ENCODE measurements around the gene FNDC7. TPM values are rescaled to one million over a fixed set of nuclear protein-coding genes. Genes with fewer than 3 reads are reported as not detected.

Gene FNDC7
- total RNA-seq, 1 experiment from 2014 or later: 0.05 TPM

- ATAC-seq: no peak
- intact Hi-C loops (cut with micrococcal nuclease; ENCODE audit: unreplicated experiment) (no loop called here), in situ Hi-C loops (cut with HindIII; ENCODE audit: low pct_unique_long_range_greater_than_20kb, low sequenced_read_pairs) (no loop called here)
- Histone ChIP-seq H3K27ac (ENCODE audit: low read length) (no peak overlapping the region), H3K4me1 (ENCODE audit: control insufficient read depth, insufficient read depth, low read length) (no peaks in the 10 kb centered on the region), H3K4me3 (ENCODE audit: low read depth in 2 of 2, low read length in 2 of 2) (no peak overlapping the region), H3K27me3 (ENCODE audit: control insufficient read depth, insufficient read depth, low read length) (no peaks in the 10 kb centered on the region), H3K36me3 (ENCODE audit: control insufficient read depth, insufficient read depth, low read length) (peaks cover 13% of the 10 kb centered on the region), H3K9me3 (ENCODE audit: control insufficient read depth, insufficient read depth, low read depth, low read length) (no peaks in the 10 kb centered on the region)
- no peak for DNase-seq (ENCODE audit: low read depth, low spot score)
- no TSS peak for BruUV-seq (replicated peaks)
- ChIA-PET CTCF (no interaction called here), POLR2A (no interaction called here)
- TF ChIP-seq CTCF (IDR thresholded peaks at IDR 0.05) (no peak), POLR2AphosphoS5 (IDR thresholded peaks at IDR 0.05; ENCODE audit: low read depth, low read length) (no peak), SIN3A (IDR thresholded peaks at IDR 0.05; ENCODE audit: borderline replicate concordance, insufficient read depth, low read depth, low read length) (no peak), TCF7L2 (IDR thresholded peaks at IDR 0.05; ENCODE audit: low read depth, low read length) (no peak)
- TF ChIP-seq, protein P1, sequence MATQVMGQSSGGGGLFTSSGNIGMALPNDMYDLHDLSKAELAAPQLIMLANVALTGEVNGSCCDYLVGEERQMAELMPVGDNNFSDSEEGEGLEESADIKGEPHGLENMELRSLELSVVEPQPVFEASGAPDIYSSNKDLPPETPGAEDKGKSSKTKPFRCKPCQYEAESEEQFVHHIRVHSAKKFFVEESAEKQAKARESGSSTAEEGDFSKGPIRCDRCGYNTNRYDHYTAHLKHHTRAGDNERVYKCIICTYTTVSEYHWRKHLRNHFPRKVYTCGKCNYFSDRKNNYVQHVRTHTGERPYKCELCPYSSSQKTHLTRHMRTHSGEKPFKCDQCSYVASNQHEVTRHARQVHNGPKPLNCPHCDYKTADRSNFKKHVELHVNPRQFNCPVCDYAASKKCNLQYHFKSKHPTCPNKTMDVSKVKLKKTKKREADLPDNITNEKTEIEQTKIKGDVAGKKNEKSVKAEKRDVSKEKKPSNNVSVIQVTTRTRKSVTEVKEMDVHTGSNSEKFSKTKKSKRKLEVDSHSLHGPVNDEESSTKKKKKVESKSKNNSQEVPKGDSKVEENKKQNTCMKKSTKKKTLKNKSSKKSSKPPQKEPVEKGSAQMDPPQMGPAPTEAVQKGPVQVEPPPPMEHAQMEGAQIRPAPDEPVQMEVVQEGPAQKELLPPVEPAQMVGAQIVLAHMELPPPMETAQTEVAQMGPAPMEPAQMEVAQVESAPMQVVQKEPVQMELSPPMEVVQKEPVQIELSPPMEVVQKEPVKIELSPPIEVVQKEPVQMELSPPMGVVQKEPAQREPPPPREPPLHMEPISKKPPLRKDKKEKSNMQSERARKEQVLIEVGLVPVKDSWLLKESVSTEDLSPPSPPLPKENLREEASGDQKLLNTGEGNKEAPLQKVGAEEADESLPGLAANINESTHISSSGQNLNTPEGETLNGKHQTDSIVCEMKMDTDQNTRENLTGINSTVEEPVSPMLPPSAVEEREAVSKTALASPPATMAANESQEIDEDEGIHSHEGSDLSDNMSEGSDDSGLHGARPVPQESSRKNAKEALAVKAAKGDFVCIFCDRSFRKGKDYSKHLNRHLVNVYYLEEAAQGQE (IDR thresholded peaks at IDR 0.05; ENCODE audit: insufficient read depth in 1 of 2, low read depth in 2 of 2, low read length in 1 of 2): no peak
These were observed 65.1 kb downstream of the FNDC7 start for GRCh38 chr1:108777839-108778238.

GRCh38 chr1:108779455-108779854 lies 66.7 kb downstream of the FNDC7 start:
- POLR2A ChIA-PET: no interaction called here
- in situ Hi-C loops (cut with HindIII; ENCODE audit: low pct_unique_long_range_greater_than_20kb, low sequenced_read_pairs): no loop called here
- no peaks in the 10 kb centered on the region for H3K4me1 ChIP-seq (ENCODE audit: control insufficient read depth, insufficient read depth, low read length)
- intact Hi-C loops (cut with micrococcal nuclease; ENCODE audit: unreplicated experiment): no loop called here
- no peak overlapping the region for H3K27ac ChIP-seq (ENCODE audit: low read length)
- H3K27me3 ChIP-seq (ENCODE audit: control insufficient read depth, insufficient read depth, low read length): no peaks in the 10 kb centered on the region
- DNase-seq (ENCODE audit: low read depth, low spot score) (no peak), ATAC-seq (no peak)
- H3K36me3 ChIP-seq (ENCODE audit: control insufficient read depth, insufficient read depth, low read length): peaks cover 11% of the 10 kb centered on the region
- H3K4me3 ChIP-seq (ENCODE audit: low read depth in 2 of 2, low read length in 2 of 2): no peak overlapping the region
- no peaks in the 10 kb centered on the region for H3K9me3 ChIP-seq (ENCODE audit: control insufficient read depth, insufficient read depth, low read depth, low read length)
- BruUV-seq (replicated peaks): no TSS peak
- no peak for TF ChIP-seq SIN3A (IDR thresholded peaks at IDR 0.05; ENCODE audit: borderline replicate concordance, insufficient read depth, low read depth, low read length)
- TF ChIP-seq POLR2AphosphoS5 (IDR thresholded peaks at IDR 0.05; ENCODE audit: low read depth, low read length): no peak
- TF ChIP-seq, protein P1 (IDR thresholded peaks at IDR 0.05; ENCODE audit: insufficient read depth in 1 of 2, low read depth in 2 of 2, low read length in 1 of 2): no peak
- no peak for TF ChIP-seq TCF7L2 (IDR thresholded peaks at IDR 0.05; ENCODE audit: low read depth, low read length)
- no peak for TF ChIP-seq CTCF (IDR thresholded peaks at IDR 0.05)
- CTCF ChIA-PET: no interaction called here
